DMS 273 (cell line): ENCODE data around the gene ZNRF2.
"Not testable (repeated sequence)": the region's sequence is repeated elsewhere in the genome, so short reads cannot be mapped to it uniquely, and the experiment has no call there.

Source experiments
- DNase-seq: peaks from one replicate; lab custom pipeline; 2025; ENCODE audit not compliant: unreplicated experiment; lab: John Stamatoyannopoulos, UW

ZNRF2 gene

DNA sequence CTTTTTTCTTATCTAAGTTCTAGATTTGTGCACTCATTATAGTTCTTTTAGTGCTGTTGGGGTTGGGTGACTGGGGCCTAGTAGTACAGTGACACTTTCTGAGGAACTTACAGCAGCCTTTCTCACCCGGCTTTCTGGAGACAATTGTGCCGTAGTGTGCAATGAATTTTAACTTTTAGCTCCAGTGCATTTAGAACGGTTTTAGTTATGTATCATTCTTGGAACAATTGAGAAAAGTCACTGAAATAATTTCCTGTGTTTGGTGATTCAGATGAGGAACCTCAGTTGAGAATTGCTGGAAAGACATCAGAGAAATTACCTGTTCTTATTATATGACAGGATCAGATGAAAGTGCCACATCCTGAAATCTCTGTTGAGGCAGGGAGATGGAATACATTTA, 3.2 kb downstream of the ZNRF2 start:
- DNase-seq: peak; percentile 44

- not testable (repeated sequence) for DNase-seq
These were observed 5.2 kb downstream of the ZNRF2 start for GRCh38 chr7:30289634-30290033.

DNA sequence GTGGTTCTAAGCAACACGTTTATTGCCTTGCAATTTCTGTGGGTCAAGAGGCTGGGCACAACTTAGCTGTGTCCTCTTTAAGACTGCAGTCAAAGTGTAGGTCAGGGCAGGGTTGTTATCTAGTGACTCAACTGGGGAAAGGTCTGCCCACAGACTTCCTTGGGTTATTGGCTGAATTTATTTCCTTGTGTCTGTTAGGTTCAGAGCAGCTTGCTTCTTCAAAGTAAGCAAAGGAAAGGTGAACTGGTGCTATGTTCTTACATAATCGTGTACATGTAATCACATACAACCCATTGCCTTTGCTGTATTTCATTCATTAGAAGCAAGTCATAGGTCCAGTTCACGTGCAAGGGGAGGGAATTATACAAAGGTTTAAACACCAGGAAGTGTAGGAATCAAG, 5.9 kb downstream of the ZNRF2 start:
- DNase-seq: not testable (repeated sequence)

DNA sequence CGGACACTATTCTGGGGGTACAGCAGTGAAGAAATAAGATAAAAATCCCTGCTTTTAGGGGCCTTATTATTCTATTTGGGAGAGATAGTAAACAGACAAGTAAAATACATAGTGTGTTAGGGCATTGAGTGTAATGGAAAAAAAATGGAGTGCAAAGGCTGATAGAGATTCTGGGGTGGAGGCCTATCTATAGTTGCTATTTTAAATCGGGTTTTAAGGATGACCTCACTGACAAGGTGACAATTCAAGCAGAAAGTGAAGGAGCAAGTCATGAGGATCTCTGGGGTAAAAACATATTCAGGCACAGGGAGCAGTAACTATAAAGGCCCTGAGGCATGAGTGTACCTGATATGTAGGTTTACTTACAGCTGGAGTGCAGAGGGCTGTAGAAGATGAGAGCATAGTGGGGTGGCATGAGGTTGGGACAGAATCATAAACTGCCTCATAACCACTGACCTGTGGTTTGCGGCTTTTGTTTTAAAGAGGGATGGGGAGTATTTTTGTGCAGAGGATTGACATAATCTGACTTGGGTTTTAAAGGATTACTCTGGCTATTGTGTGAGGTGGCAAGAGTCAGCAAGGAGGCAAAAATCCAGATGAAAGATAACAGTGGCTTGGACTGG, 8.1 kb downstream of the ZNRF2 start:
- not testable (repeated sequence) for DNase-seq

- DNase-seq: not testable (repeated sequence)
These were observed 11.9 kb downstream of the ZNRF2 start for GRCh38 chr7:30296304-30296703.

- not testable (repeated sequence) for DNase-seq
These were observed 13.1 kb downstream of the ZNRF2 start for GRCh38 chr7:30297499-30297898.

DNA sequence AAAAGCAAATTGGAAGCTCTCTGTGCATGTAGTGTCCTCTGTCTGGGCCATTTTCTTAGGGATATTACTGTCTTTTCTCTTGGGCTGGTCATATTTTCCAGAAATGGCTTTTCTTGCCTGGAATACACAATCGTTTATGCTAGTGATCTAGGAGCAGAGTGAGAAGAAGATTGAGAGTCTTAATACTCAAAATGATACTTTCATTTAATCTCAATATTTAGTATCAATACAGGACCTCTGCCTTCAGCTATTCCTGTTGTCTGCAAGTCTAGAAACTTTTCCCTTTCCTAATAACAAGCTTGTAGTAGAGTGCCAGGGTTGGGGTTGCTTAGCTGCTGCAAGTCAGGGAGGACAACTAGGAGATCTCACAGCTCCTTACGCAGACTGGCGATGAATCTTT, 14.0 kb downstream of the ZNRF2 start:
- DNase-seq: not testable (repeated sequence)

DNA sequence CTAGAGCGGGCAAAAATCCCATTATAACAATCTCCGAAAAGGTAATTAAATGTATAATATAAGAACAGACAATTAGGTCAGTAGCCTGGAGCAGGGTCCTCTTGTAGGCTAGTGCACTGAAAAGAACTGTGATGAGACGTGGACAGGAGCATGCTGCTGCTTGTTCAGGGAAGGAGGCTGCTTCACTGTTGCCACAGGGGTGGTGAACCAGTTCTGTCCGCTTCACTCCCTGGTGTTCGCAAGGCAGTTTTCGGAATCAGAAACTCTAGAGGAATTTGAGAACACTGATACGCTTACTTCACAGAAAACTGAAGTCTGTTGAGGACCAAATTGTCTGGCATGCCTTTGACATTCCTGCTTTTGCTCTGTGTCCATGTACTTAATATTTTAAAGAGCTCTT, 17.4 kb downstream of the ZNRF2 start:
- peak; percentile 42 for DNase-seq

- no peak for DNase-seq
These were observed 18.4 kb downstream of the ZNRF2 start for GRCh38 chr7:30302656-30303311.

DNA sequence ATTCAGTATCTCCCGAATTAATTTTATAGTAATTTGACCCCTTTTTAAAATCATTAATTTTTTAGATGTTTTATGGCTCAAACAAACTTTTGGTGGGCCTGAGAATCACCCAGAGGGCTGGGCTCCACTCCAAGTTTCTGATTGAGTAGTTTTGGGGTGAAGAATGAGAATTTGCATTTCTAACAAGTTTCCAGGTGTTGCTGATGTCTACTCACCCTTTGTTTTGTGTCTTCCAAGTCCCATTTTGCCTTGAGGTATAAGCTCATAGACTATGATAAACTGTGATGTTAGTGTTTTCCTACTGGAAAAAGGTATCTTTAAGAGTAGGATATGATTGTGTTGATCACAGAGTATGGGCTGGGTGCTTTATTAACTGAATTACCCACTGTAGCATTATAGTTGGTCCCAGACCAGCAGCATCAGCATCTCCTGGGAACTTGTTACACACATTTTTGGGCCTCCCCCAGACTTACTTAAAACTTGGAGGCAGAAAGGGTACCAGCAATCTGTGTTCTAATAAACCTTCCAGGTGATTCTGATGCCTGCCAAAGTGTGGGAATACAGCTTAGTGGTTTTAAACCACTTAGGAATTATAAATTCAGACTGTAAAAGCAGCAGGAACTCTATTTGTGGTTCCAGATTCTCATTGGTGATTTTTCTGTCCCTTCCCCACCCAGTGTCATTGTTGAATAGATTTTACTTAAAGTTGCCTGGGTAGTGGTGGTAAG, 19.1 kb downstream of the ZNRF2 start:
- peak; percentile 58 for DNase-seq

DNA sequence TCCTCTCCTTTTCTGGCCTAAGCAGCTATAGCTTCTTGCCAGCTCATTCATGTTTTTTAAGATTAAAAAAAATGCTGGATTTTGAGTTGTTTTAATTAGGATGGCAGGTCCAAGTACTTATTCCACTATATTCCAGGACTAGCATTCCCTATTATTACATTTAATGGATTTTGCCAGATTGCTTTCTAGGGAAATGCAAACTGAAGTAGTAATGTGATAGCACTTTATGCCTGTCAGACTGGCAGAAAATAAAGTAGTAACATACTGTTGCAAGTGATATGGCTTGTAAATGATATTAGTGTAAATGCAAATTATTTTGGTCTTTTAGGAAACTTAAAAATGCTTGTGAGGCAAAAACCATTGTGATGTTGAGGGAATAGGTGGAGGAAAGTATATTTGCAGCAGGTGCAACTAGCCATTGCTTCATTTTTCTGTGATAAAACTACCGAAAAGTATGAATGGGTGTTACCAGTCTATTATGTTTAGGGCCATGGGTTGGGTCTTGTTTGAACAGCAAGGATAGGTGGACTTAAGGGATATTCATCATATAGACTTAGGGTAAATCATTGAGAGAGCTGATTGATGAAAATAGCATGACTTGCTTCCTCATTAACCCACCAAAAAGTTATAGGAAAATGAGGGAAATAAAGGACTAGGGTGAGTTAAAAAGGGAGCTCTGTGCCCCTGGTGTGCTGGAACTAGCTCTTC, 19.9 kb downstream of the ZNRF2 start:
- peak; percentile 71 for DNase-seq

DNA sequence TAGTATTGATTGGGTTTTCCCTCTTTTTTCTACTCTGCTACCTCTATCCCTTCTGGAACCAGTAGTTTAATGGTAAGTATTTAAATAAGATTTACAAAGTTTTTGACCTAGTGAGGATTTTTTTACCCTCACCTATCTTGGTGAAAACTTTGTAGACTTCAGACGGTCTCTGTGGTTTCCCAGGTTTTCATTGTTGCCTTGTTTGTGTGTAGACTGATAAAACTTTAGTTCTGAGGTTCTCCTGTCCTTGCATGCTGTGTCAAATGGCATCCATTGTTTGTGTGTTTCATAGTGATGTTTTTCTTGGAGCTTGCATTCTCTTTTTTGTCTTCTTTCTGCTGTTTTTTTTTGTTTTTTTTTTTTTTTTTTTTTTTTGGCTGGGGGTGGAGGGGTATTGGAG, 22.6 kb downstream of the ZNRF2 start:
- DNase-seq: no peak

- DNase-seq: peak; percentile 61
These were observed 24.0 kb downstream of the ZNRF2 start for GRCh38 chr7:30308389-30308788.

DNA sequence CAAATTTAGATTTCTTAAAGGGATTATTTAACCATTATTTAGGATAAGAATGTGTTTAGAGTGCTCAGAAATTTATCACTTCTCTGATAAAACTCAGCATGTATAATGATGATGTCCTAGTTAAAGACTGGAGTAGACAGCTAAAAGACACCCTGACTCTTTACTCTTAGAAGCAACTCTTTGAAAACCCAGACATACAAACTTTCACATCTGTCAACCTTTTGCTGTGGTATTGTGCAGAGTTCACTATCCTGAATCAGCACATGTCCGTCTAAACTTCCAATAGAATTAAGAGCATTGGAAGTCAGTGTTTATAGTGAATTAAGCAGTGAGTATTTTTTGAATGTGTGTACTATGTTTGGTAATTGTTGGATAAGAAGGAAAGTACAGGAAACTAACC, 24.9 kb downstream of the ZNRF2 start:
- peak; percentile 66 for DNase-seq

DNA sequence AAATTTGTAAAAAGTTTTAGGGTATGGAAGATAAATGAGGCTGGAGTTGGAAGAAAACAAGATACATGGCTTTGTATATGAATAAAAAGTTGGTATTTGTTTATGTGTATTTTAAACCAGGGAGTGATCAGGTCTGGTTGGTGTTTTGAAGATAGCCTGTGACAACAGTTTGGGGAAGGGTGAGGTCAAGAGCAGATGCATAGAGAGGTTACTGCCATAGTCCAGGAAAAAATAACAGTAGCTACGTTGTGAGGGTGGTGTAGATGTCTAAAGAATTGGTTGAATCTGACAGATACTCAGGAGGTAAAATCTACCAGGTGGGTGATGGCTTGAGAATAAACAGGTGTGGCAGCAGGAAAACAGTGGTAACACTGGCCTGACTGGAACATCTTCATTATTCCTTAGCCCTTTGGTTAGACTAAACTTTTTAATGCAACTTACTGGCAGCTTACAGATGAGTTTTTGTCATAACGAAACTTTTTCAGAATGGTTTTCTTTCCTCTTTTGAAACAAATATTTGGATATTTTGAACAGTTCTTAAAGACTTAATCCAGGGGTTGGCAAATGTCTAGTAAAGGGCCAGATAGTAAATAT, 25.5 kb downstream of the ZNRF2 start:
- DNase-seq: no peak

DNA sequence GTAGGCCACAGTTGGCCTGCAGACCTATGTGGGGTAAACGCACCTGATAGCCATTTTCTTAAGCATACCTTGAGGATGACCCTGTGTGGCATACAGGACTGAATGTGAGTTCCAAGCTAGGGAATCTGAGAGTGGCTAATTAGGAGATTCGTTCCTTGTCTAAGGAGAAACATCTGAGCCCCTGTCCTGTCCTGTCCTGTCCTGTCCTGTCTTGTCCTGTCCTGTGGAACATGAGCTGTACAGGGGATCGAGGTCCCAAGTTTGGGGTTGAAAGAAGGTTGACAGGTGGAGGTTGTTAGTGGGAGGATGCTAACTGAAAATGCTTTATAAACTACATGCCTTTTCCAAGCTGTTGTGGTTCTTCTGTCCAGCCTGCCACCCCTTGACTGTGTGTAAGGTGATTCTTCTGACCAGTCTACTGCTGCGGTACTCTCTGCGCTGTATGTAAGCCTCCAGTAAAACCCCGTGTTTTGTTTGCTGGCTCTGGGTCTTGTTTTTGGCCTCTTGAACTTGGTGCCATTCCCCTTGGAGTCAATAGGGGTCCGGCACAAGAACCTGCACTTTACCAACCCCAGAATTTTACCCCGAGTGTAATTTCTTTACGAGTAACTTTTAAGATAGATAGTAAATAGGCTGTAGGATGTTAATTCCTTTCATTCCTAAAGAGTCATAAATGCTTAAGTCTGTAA, 26.4 kb downstream of the ZNRF2 start:
- no peak for DNase-seq

GRCh38 chr7:30312178-30312577, 27.8 kb downstream of the ZNRF2 start:
- no peak for DNase-seq

DNA sequence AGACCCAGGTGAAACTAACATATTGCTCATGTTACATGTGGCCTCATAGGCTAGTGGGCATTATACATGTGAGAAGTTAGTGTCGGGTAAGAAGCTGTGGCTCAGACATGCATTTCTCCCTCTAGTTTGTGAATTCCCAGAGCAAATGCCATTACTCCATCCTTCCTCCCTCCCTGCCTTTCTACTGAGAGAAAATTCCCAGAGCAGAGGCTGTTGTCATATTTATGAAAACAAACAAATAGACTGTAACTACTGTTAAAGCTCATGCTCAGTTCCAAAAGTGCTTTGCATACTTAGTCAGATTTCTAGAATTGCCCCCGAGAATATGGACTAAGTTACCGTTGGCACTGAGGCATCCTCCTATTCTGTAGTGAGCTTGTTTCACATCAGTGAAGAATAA, 29.0 kb downstream of the ZNRF2 start:
- DNase-seq: no peak

DNA sequence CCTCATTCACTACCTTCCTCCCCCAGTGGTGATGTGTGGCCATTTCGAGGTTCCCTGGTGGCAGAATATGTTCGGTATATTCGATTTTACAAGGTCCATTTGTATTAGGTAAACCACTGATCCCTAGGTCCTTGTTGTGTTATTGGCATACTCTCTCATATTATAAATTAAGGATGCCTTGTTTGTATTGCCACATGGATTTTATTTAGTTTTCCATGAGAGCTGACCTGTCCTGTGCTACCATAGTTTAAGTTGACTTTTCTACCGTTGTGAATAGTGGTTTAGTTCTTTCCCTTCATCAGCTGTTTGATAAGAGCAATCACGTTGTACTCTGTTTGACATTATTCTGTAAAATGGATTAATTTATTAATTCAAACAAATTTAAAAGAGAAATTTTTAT, 29.4 kb downstream of the ZNRF2 start:
- DNase-seq: no peak

DNA sequence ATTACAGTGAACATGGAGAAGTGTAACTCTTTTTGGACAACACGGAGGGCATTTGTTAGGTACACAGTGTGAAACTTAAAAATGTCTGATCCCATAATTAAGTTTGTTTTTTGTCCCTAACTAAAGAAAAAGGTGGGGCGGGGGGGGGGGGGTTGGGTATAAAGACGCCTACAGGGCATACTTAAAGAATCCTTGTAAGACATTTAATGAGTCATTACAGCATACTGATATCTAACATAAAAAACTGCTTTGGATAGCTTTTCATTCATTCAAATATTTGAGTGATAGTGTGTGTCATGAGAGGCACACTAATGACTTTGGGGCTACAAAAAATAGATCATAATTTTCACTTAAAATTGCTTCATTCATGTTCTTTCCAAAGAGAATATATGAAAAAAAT, 31.2 kb downstream of the ZNRF2 start:
- no peak for DNase-seq

DNA sequence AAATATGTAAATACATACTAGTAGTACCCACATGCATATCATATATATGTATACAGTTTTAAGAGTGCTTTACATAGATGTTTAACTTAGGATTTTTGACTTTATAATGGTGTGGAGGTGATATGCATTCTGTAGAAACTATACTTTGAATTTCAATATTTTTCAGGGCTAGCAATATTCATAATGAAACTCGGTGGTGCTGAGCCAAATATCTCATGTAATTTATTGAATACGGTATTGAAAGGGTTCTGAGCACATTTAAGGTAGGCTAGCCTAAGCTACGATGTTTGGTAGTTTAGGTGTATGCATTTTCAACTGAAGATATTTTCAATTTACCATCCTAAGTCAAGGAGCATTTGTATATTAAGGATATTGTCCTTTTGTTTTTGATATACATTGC, 36.0 kb downstream of the ZNRF2 start:
- no peak for DNase-seq
